SK-N-SH treated with all-trans-retinoic acid at 6 μM for 48 hours (cell line): ENCODE measurements around the gene AQP12A.

Experiments used
- ATAC-seq: fragments of 200-7000 bp; cut with Tn5 transposase; 3 replicates; pipeline ENCODE4 v1.9.1; 2020; ENCODE audit warnings: mild to moderate bottlenecking, moderate library complexity
- ARNTL ChIP-seq: fragments of 450-650 bp; formaldehyde crosslinking; IDR thresholded peaks from 2 replicates; pipeline ENCODE4 v1.5.0; 2020; ENCODE audit warnings: low read depth, mild to moderate bottlenecking, moderate library complexity, borderline replicate concordance
- BACH2 ChIP-seq: fragments of 250-450 bp; sonication (Bioruptor Pico); IDR thresholded peaks from 2 replicates; pipeline ENCODE4 v1.9.0; 2021; ENCODE audit warnings: mild to moderate bottlenecking, borderline replicate concordance
- CREB5 ChIP-seq: fragments of 250-450 bp; sonication (Bioruptor Pico); IDR thresholded peaks from 2 replicates; pipeline ENCODE4 v1.5.1; 2020; ENCODE audit warnings: low read depth, mild to moderate bottlenecking, moderate library complexity
- CSDC2 ChIP-seq: fragments of 250-450 bp; sonication (Bioruptor Pico); IDR thresholded peaks from 2 replicates; pipeline ENCODE4 v1.5.0; 2020; ENCODE audit warnings: mild to moderate bottlenecking, moderate library complexity
- CSRNP3 ChIP-seq: fragments of 250-450 bp; sonication (Bioruptor Pico); IDR thresholded peaks from 2 replicates; pipeline ENCODE4 v1.5.1; 2021; ENCODE audit warnings: mild to moderate bottlenecking, moderate library complexity
- GLIS3 ChIP-seq: fragments of 250-450 bp; sonication (Bioruptor Pico); IDR thresholded peaks from 2 replicates; pipeline ENCODE4 v1.5.0; 2020; ENCODE audit warnings: mild to moderate bottlenecking, moderate library complexity
- ISL1 ChIP-seq: fragments of 250-450 bp; sonication (Bioruptor Pico); IDR thresholded peaks from 2 replicates; pipeline ENCODE4 v2.1.2; 2022; ENCODE audit warnings: mild to moderate bottlenecking, moderate library complexity
- PATZ1 ChIP-seq: fragments of 250-450 bp; sonication (Bioruptor Pico); IDR thresholded peaks from 2 replicates; pipeline ENCODE4 v1.8.0; 2020; ENCODE audit warnings: mild to moderate bottlenecking, moderate library complexity, borderline replicate concordance
- POU6F1 ChIP-seq: fragments of 250-450 bp; sonication (Bioruptor Pico); IDR thresholded peaks from 2 replicates; pipeline ENCODE4 v1.8.0; 2021; ENCODE audit warnings: low read depth, mild to moderate bottlenecking, moderate library complexity, borderline replicate concordance
- RARB ChIP-seq: fragments of 250-450 bp; sonication (Bioruptor Pico); IDR thresholded peaks from 2 replicates; pipeline ENCODE4 v1.8.0; 2021; ENCODE audit warnings: mild to moderate bottlenecking, moderate library complexity
- SNAI2 ChIP-seq: fragments of 250-450 bp; sonication (Bioruptor Pico); IDR thresholded peaks from 2 replicates; pipeline ENCODE4 v1.5.0; 2020; ENCODE audit warnings: mild to moderate bottlenecking, moderate library complexity
- TCF4 ChIP-seq: fragments of 250-450 bp; sonication (Bioruptor Pico); IDR thresholded peaks from 2 replicates; pipeline ENCODE4 v1.8.0; 2021; ENCODE audit warnings: mild to moderate bottlenecking, moderate library complexity, borderline replicate concordance
- TOX ChIP-seq: fragments of 250-450 bp; sonication (Bioruptor Pico); IDR thresholded peaks from 2 replicates; pipeline ENCODE4 v1.8.0; 2021; ENCODE audit warnings: mild to moderate bottlenecking, moderate library complexity, borderline replicate concordance
- TSHZ2 ChIP-seq: fragments of 250-450 bp; sonication (Bioruptor Pico); IDR thresholded peaks from 2 replicates; pipeline ENCODE4 v1.5.0; 2020; ENCODE audit warnings: mild to moderate bottlenecking, moderate library complexity
- ZC3H10 ChIP-seq: fragments of 250-450 bp; sonication (Bioruptor Pico); IDR thresholded peaks from 2 replicates; pipeline ENCODE4 v1.5.1; 2021; ENCODE audit warnings: mild to moderate bottlenecking, moderate library complexity
- ZFP30 ChIP-seq: fragments of 450-650 bp; formaldehyde crosslinking; IDR thresholded peaks from 2 replicates; pipeline ENCODE4 v1.5.0; 2022; ENCODE audit warnings: mild to moderate bottlenecking, moderate library complexity
- ZNF565 ChIP-seq: fragments of 450-650 bp; formaldehyde crosslinking; conservative IDR thresholded peaks from 2 replicates; pipeline ENCODE4 v1.5.0; 2020; ENCODE audit warnings: low read depth, mild to moderate bottlenecking, moderate library complexity
- ZNF70 ChIP-seq: fragments of 450-650 bp; formaldehyde crosslinking; IDR thresholded peaks from 2 replicates; pipeline ENCODE4 v1.5.0; 2020; ENCODE audit warnings: mild to moderate bottlenecking, moderate library complexity
- ZNF8 ChIP-seq: fragments of 450-650 bp; formaldehyde crosslinking; IDR thresholded peaks from 2 replicates; pipeline ENCODE4 v1.5.0; 2020; ENCODE audit warnings: mild to moderate bottlenecking, moderate library complexity

Gene AQP12A

GRCh38 chr2:240701091-240701735 lies 9.5 kb downstream of the AQP12A start:
- ATAC-seq = no peak

More at GRCh38 chr2:240701091-240701735, 9.5 kb downstream of the AQP12A start:
- TF ChIP-seq CREB5 (no peak), CSDC2 (CRISPR knock-in tag) (no peak), ZFP30 (CRISPR knock-in tag) (no peak), PATZ1 (no peak), ZNF8 (CRISPR knock-in tag) (no peak), ZNF565 (CRISPR knock-in tag) (no peak), RARB (CRISPR knock-in tag) (no peak), POU6F1 (CRISPR knock-in tag) (no peak), TCF4 (CRISPR knock-in tag) (no peak), BACH2 (CRISPR knock-in tag) (no peak), ISL1 (CRISPR knock-in tag) (no peak), TOX (CRISPR knock-in tag) (no peak), TSHZ2 (no peak), SNAI2 (CRISPR knock-in tag) (no peak), ZC3H10 (CRISPR knock-in tag) (no peak), CSRNP3 (CRISPR knock-in tag) (no peak), ARNTL (CRISPR knock-in tag) (no peak), ZNF70 (CRISPR knock-in tag) (no peak), GLIS3 (no peak)
